HEK293 (cell line): ENCODE data around the gene ARTN.
A peak's percentile ranks its signal among the peaks of the same experiment; 100 is the strongest.

Experiments used
- FEZF1 ChIP-seq: fragments of 450-650 bp; formaldehyde crosslinking; IDR thresholded peaks from 2 replicates; pipeline ENCODE4 v1.5.1; 2016; ENCODE audit warnings: missing biosample characterization, missing genetic modification characterization
- GLI4 ChIP-seq: fragments of 450-650 bp; formaldehyde crosslinking; IDR thresholded peaks from 2 replicates; pipeline ENCODE4 v1.5.1; 2016; ENCODE audit warnings: missing biosample characterization, missing genetic modification characterization
- GLIS1 ChIP-seq: fragments of 450-650 bp; formaldehyde crosslinking; IDR thresholded peaks from 2 replicates; pipeline ENCODE4 v1.5.1; 2016; ENCODE audit warnings: missing biosample characterization, missing genetic modification characterization
- GLIS2 ChIP-seq: fragments of 450-650 bp; formaldehyde crosslinking; IDR thresholded peaks from 2 replicates; pipeline ENCODE4 v1.5.1; 2016; ENCODE audit warnings: missing biosample characterization, missing genetic modification characterization
- KLF16 ChIP-seq: fragments of 450-650 bp; formaldehyde crosslinking; IDR thresholded peaks from 2 replicates; pipeline ENCODE4 v1.5.1; 2017; ENCODE audit warnings: missing biosample characterization, missing genetic modification characterization
- KLF8 ChIP-seq: fragments of 450-650 bp; formaldehyde crosslinking; IDR thresholded peaks from 2 replicates; pipeline ENCODE4 v1.5.1; 2016; ENCODE audit warnings: missing biosample characterization, missing genetic modification characterization
- MEIS1 ChIP-seq: sonication (generic); formaldehyde crosslinking; IDR thresholded peaks from 2 replicates; pipeline ENCODE4 v1.8.1; 2022; ENCODE audit warnings: missing genetic modification reagents, mild to moderate bottlenecking, borderline replicate concordance
- SP2 ChIP-seq: fragments of 450-650 bp; formaldehyde crosslinking; IDR thresholded peaks from 2 replicates; pipeline ENCODE4 v1.5.1; 2016; ENCODE audit warnings: missing biosample characterization, missing genetic modification characterization
- TCF7L2 ChIP-seq: IDR thresholded peaks from 2 replicates; pipeline ENCODE4 v1.6.1; 2011; ENCODE audit warnings: low read depth, mild to moderate bottlenecking, inconsistent platforms, low read length, moderate library complexity, borderline replicate concordance
- TSHZ1 ChIP-seq: fragments of 450-650 bp; formaldehyde crosslinking; IDR thresholded peaks from 2 replicates; pipeline ENCODE4 v1.5.1; 2016; ENCODE audit warnings: missing biosample characterization, missing genetic modification characterization, borderline replicate concordance
- YY2 ChIP-seq: fragments of 450-650 bp; formaldehyde crosslinking; IDR thresholded peaks from 2 replicates; pipeline ENCODE4 v1.5.1; 2016; ENCODE audit warnings: missing biosample characterization, missing genetic modification characterization
- ZBTB10 ChIP-seq: fragments of 450-650 bp; formaldehyde crosslinking; IDR thresholded peaks from 2 replicates; pipeline ENCODE4 v1.5.1; 2016; ENCODE audit warnings: missing biosample characterization, missing genetic modification characterization
- ZBTB17 ChIP-seq: fragments of 450-650 bp; formaldehyde crosslinking; IDR thresholded peaks from 2 replicates; pipeline ENCODE4 v1.5.1; 2016; ENCODE audit warnings: missing biosample characterization, missing genetic modification characterization
- ZBTB20 ChIP-seq: fragments of 450-650 bp; formaldehyde crosslinking; IDR thresholded peaks from 2 replicates; pipeline ENCODE4 v1.5.1; 2016; ENCODE audit warnings: missing biosample characterization, missing genetic modification characterization
- ZFHX2 ChIP-seq: fragments of 450-650 bp; formaldehyde crosslinking; conservative IDR thresholded peaks from 2 replicates; pipeline ENCODE4 v1.5.1; 2016; ENCODE audit warnings: missing biosample characterization, missing genetic modification characterization
- ZIC2 ChIP-seq: fragments of 450-650 bp; formaldehyde crosslinking; IDR thresholded peaks from 2 replicates; pipeline ENCODE4 v1.5.1; 2016; ENCODE audit warnings: missing biosample characterization, missing genetic modification characterization
- ZNF10 ChIP-seq: fragments of 450-650 bp; formaldehyde crosslinking; IDR thresholded peaks from 2 replicates; pipeline ENCODE4 v1.5.1; 2017; ENCODE audit warnings: missing biosample characterization, missing genetic modification characterization
- ZNF132 ChIP-seq: fragments of 450-650 bp; formaldehyde crosslinking; IDR thresholded peaks from 2 replicates; pipeline ENCODE4 v1.5.1; 2017; ENCODE audit warnings: missing biosample characterization, missing genetic modification characterization, borderline replicate concordance
- ZNF155 ChIP-seq: fragments of 450-650 bp; formaldehyde crosslinking; IDR thresholded peaks from 2 replicates; pipeline ENCODE4 v1.5.1; 2016; ENCODE audit warnings: missing biosample characterization, missing genetic modification characterization
- ZNF2 ChIP-seq: fragments of 450-650 bp; formaldehyde crosslinking; IDR thresholded peaks from 2 replicates; pipeline ENCODE4 v1.5.1; 2016; ENCODE audit warnings: missing biosample characterization, missing genetic modification characterization
- ZNF248 ChIP-seq: fragments of 450-650 bp; formaldehyde crosslinking; IDR thresholded peaks from 2 replicates; pipeline ENCODE4 v1.5.1; 2017; ENCODE audit warnings: missing biosample characterization, missing genetic modification characterization
- ZNF266 ChIP-seq: fragments of 450-650 bp; formaldehyde crosslinking; IDR thresholded peaks from 2 replicates; pipeline ENCODE4 v1.5.1; 2016; ENCODE audit warnings: missing biosample characterization, missing genetic modification characterization, low read depth
- ZNF324 ChIP-seq: fragments of 450-650 bp; formaldehyde crosslinking; IDR thresholded peaks from 2 replicates; pipeline ENCODE4 v1.5.1; 2016; ENCODE audit warnings: missing biosample characterization, missing genetic modification characterization
- ZNF335 ChIP-seq: fragments of 450-650 bp; formaldehyde crosslinking; conservative IDR thresholded peaks from 2 replicates; pipeline ENCODE4 v1.5.1; 2016; ENCODE audit warnings: missing biosample characterization, missing genetic modification characterization
- ZNF366 ChIP-seq: fragments of 450-650 bp; formaldehyde crosslinking; conservative IDR thresholded peaks from 2 replicates; pipeline ENCODE4 v1.5.1; 2016; ENCODE audit warnings: missing biosample characterization, missing genetic modification characterization
- ZNF404 ChIP-seq: fragments of 450-650 bp; formaldehyde crosslinking; IDR thresholded peaks from 2 replicates; pipeline ENCODE4 v1.5.1; 2017; ENCODE audit warnings: missing biosample characterization, missing genetic modification characterization
- ZNF416 ChIP-seq: fragments of 450-650 bp; formaldehyde crosslinking; IDR thresholded peaks from 2 replicates; pipeline ENCODE4 v1.5.1; 2016; ENCODE audit warnings: missing biosample characterization, missing genetic modification characterization
- ZNF426 ChIP-seq: fragments of 450-650 bp; formaldehyde crosslinking; IDR thresholded peaks from 2 replicates; pipeline ENCODE4 v1.5.1; 2017; ENCODE audit warnings: missing biosample characterization, missing genetic modification characterization, mild to moderate bottlenecking, inconsistent platforms, moderate library complexity
- ZNF544 ChIP-seq: fragments of 450-650 bp; formaldehyde crosslinking; IDR thresholded peaks from 2 replicates; pipeline ENCODE4 v1.5.0; 2017; ENCODE audit warnings: missing biosample characterization, missing genetic modification characterization
- ZNF549 ChIP-seq: fragments of 450-650 bp; IDR thresholded peaks from 2 replicates; pipeline ENCODE4 v1.5.1; 2018; ENCODE audit warnings: missing biosample characterization, missing genetic modification characterization, mild to moderate bottlenecking, inconsistent platforms, moderate library complexity
- ZNF76 ChIP-seq: fragments of 450-650 bp; formaldehyde crosslinking; IDR thresholded peaks from 2 replicates; pipeline ENCODE4; 2016; ENCODE audit warnings: low read depth, missing biosample characterization, missing genetic modification characterization, borderline replicate concordance
- ZNF792 ChIP-seq: fragments of 450-650 bp; formaldehyde crosslinking; IDR thresholded peaks from 2 replicates; pipeline ENCODE4 v1.5.1; 2016; ENCODE audit warnings: missing biosample characterization, missing genetic modification characterization
- TF ChIP-seq, protein P1 (sequence below): fragments of 450-650 bp; formaldehyde crosslinking; IDR thresholded peaks from 2 replicates; pipeline ENCODE4 v1.5.1; 2017; ENCODE audit warnings: missing biosample characterization, missing genetic modification characterization
- TF ChIP-seq, protein P2 (sequence below): fragments of 450-650 bp; formaldehyde crosslinking; IDR thresholded peaks from 2 replicates; pipeline ENCODE4 v1.5.1; 2016; ENCODE audit warnings: missing biosample characterization, missing genetic modification characterization

Gene ARTN

GRCh38 chr1:43969746-43970466 lies 36.3 kb downstream of the ARTN start, which contains the start of gene DPH2 (continued):
- TF ChIP-seq TSHZ1 (tag by site-specific recombination), result no peak
- peak; percentile 96 for TF ChIP-seq SP2 (tag by site-specific recombination)
- no peak for TF ChIP-seq ZNF155 (tag by site-specific recombination)
- TF ChIP-seq ZBTB20, result peak; percentile 63; the same call in 1 of the 2 replicates
- no peak for TF ChIP-seq ZNF10 (tag by site-specific recombination)
- 0 out of 2 replicates have a peak, but pooled peaks have one; percentile 17 for TF ChIP-seq ZBTB10 (tag by site-specific recombination)
- TF ChIP-seq ZIC2 (tag by site-specific recombination), result peak; percentile 9; the same call in 1 of the 2 replicates
- TF ChIP-seq ZNF132 (tag by site-specific recombination), result no peak
- no peak for TF ChIP-seq TCF7L2
- TF ChIP-seq, protein P1, sequence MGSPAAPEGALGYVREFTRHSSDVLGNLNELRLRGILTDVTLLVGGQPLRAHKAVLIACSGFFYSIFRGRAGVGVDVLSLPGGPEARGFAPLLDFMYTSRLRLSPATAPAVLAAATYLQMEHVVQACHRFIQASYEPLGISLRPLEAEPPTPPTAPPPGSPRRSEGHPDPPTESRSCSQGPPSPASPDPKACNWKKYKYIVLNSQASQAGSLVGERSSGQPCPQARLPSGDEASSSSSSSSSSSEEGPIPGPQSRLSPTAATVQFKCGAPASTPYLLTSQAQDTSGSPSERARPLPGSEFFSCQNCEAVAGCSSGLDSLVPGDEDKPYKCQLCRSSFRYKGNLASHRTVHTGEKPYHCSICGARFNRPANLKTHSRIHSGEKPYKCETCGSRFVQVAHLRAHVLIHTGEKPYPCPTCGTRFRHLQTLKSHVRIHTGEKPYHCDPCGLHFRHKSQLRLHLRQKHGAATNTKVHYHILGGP (tag by site-specific recombination), result peak; percentile 99
- no peak for TF ChIP-seq MEIS1 (CRISPR knock-in tag)
- TF ChIP-seq YY2 (tag by site-specific recombination), result peak; percentile 58; the same call in 1 of the 2 replicates
- no peak for TF ChIP-seq ZNF549 (tag by site-specific recombination)
- TF ChIP-seq ZBTB17, result peak; percentile 89
- no peak for TF ChIP-seq ZNF426 (tag by site-specific recombination)
- TF ChIP-seq ZNF792 (tag by site-specific recombination), result no peak
- TF ChIP-seq ZNF404 (tag by site-specific recombination), result no peak
- TF ChIP-seq, protein P2, sequence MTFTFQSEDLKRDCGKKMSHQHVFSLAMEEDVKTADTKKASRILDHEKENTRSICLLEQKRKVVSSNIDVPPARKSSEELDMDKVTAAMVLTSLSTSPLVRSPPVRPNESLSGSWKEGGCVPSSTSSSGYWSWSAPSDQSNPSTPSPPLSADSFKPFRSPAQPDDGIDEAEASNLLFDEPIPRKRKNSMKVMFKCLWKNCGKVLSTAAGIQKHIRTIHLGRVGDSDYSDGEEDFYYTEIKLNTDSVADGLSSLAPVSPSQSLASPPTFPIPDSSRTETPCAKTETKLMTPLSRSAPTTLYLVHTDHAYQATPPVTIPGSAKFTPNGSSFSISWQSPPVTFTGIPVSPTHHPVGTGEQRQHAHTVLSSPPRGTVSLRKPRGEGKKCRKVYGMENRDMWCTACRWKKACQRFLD (tag by site-specific recombination), result peak; percentile 59; the same call in 1 of the 2 replicates
- TF ChIP-seq GLI4 (tag by site-specific recombination), result no peak
- TF ChIP-seq ZNF335, result peak; percentile 53
- TF ChIP-seq ZFHX2 (tag by site-specific recombination), result no peak
- peak; percentile 72 for TF ChIP-seq GLIS1
- TF ChIP-seq ZNF266 (tag by site-specific recombination), result no peak
- TF ChIP-seq GLIS2, result peak; percentile 62; the same call in 1 of the 2 replicates
- TF ChIP-seq ZNF544, result no peak
- peak; percentile 49; the same call in 1 of the 2 replicates for TF ChIP-seq KLF8 (tag by site-specific recombination)
- TF ChIP-seq ZNF416 (tag by site-specific recombination), result no peak
- TF ChIP-seq ZNF2 (tag by site-specific recombination), result no peak
- no peak for TF ChIP-seq ZNF366 (tag by site-specific recombination)
- no peak for TF ChIP-seq FEZF1 (tag by site-specific recombination)
- peak; percentile 94 for TF ChIP-seq ZNF76 (tag by site-specific recombination)
- TF ChIP-seq KLF16 (tag by site-specific recombination), result 0 out of 2 replicates have a peak, but pooled peaks have one; percentile 48
- no peak for TF ChIP-seq ZNF248 (tag by site-specific recombination)
- no peak for TF ChIP-seq ZNF324 (tag by site-specific recombination)
